CD14-positive monocyte (primary cell): Measurements from ENCODE around the gene AGAP1. TPM values are rescaled to one million over a fixed set of nuclear protein-coding genes. Genes with fewer than 3 reads are reported as not detected.

ENCODE experiments used
- DNase-seq, 3 donors: peaks; one replicate each; pipeline ENCODE4 v3.0.0-alpha.2; 2011 to 2022
- H2AFZ ChIP-seq: 2 replicates; pipeline ENCODE4 v1.6.0; 2012; ENCODE audit warnings: mild to moderate bottlenecking, low read depth, low read length, inconsistent platforms; ENCODE audit not compliant: insufficient read depth, poor library complexity, severe bottlenecking
- H3K27ac ChIP-seq, 2 donors: 1 replicate in 1 of 2; 2 replicates in 1 of 2; pipeline ENCODE4 v1.5.1; 2012 to 2013; ENCODE audit warnings: low read length in 2 of 2, control low read depth in 1 of 2, inconsistent platforms in 1 of 2, low read depth in 1 of 2, mild to moderate bottlenecking in 1 of 2
- H3K27me3 ChIP-seq, 2 donors: one replicate each; pipeline versions ENCODE4 v1.6.0 to v1.6.1; 2011 to 2013; ENCODE audit warnings: low read length in 2 of 2; ENCODE audit not compliant: control insufficient read depth in 2 of 2, insufficient read depth in 2 of 2
- H3K36me3 ChIP-seq, 2 donors: replicated peaks in 1 of 2; 1 replicate in 1 of 2; 2 replicates in 1 of 2; pipeline versions ENCODE4 v1.5.1 to v1.6.1; 2012 to 2013; ENCODE audit warnings: low read length in 2 of 2, control low read depth in 1 of 2, inconsistent platforms in 1 of 2, mild to moderate bottlenecking in 1 of 2; ENCODE audit not compliant: insufficient read depth in 2 of 2, control insufficient read depth in 1 of 2
- H3K4me1 ChIP-seq, 2 donors: 1 replicate in 1 of 2; 2 replicates in 1 of 2; pipeline versions ENCODE4 v1.5.1 to v1.6.1; 2012 to 2013; ENCODE audit warnings: low read length in 2 of 2, control low read depth in 1 of 2, inconsistent platforms in 1 of 2, mild to moderate bottlenecking in 1 of 2, moderate library complexity in 1 of 2; ENCODE audit not compliant: insufficient read depth in 2 of 2, control insufficient read depth in 1 of 2
- H3K4me2 ChIP-seq: replicated peaks from 2 replicates; pipeline ENCODE3; 2012; ENCODE audit warnings: low read length, moderate library complexity, mild to moderate bottlenecking; ENCODE audit not compliant: poor library complexity, severe bottlenecking; ENCODE audit errors: extremely low read depth
- H3K4me3 ChIP-seq, 3 experiments: fragments of 200-600 bp in 1 of 3; sonication (generic) in 1 of 3; replicated peaks in 1 of 3; 1 replicate in 2 of 3; 2 replicates in 1 of 3; pipeline ENCODE4 v1.5.1; 2011 to 2013; ENCODE audit warnings: low read length in 3 of 3, mild to moderate bottlenecking in 3 of 3, control low read depth in 2 of 3, low read depth in 2 of 3, inconsistent platforms in 1 of 3, moderate library complexity in 1 of 3
- H3K79me2 ChIP-seq: 2 replicates; pipeline ENCODE4 v1.6.0; 2012; ENCODE audit warnings: mild to moderate bottlenecking, control low read depth, inconsistent platforms, low read length, moderate library complexity; ENCODE audit not compliant: insufficient read depth
- H3K9ac ChIP-seq: 2 replicates; pipeline ENCODE4 v1.6.0; 2017; ENCODE audit warnings: low read length, mild to moderate bottlenecking; ENCODE audit not compliant: insufficient read depth, poor library complexity, severe bottlenecking
- H3K9me3 ChIP-seq, 2 donors: replicated peaks in 1 of 2; 1 replicate in 1 of 2; 2 replicates in 1 of 2; pipeline versions ENCODE4 v1.5.1 to v1.6.1; 2012 to 2013; ENCODE audit warnings: low read length in 2 of 2, control low read depth in 1 of 2; ENCODE audit not compliant: control insufficient read depth in 1 of 2, insufficient read depth in 1 of 2
- H4K20me1 ChIP-seq: 2 replicates; pipeline ENCODE4 v1.6.0; 2012; ENCODE audit warnings: mild to moderate bottlenecking, low read length, control low read depth, moderate library complexity; ENCODE audit not compliant: insufficient read depth
- H3K27ac Mint-ChIP-seq, 7 donors: one replicate each; pipeline ENCODE4 v1.8.0; 2020; ENCODE audit warnings: mild to moderate bottlenecking in 7 of 7, mixed read lengths in 7 of 7, moderate library complexity in 6 of 7, inconsistent platforms in 2 of 7
- H3K27me3 Mint-ChIP-seq, 3 donors: one replicate each; pipeline ENCODE4 v1.8.0; 2021 to 2022; ENCODE audit warnings: low read depth in 3 of 3, mild to moderate bottlenecking in 3 of 3, mixed read lengths in 3 of 3, moderate library complexity in 3 of 3, inconsistent platforms in 1 of 3
- H3K36me3 Mint-ChIP-seq, 2 donors: one replicate each; pipeline ENCODE4 v1.8.0; 2020; ENCODE audit warnings: mixed read lengths in 2 of 2, inconsistent platforms in 1 of 2, mild to moderate bottlenecking in 1 of 2
- H3K4me1 Mint-ChIP-seq: one replicate; pipeline ENCODE4 v1.8.0; 2020; ENCODE audit warnings: mild to moderate bottlenecking, mixed read lengths
- H3K4me3 Mint-ChIP-seq, 2 donors: one replicate each; pipeline ENCODE4 v1.8.0; 2020; ENCODE audit warnings: mild to moderate bottlenecking in 2 of 2, mixed read lengths in 2 of 2, moderate library complexity in 1 of 2
- H3K9me3 Mint-ChIP-seq, 7 donors: one replicate each; pipeline ENCODE4 v1.8.0; 2020 to 2022; ENCODE audit warnings: mixed read lengths in 7 of 7, mild to moderate bottlenecking in 6 of 7, moderate library complexity in 6 of 7, inconsistent platforms in 2 of 7
- WGBS: methylation state at CpG from one replicate; pipeline ENCODE4 v1.1.5; 2013; ENCODE audit warnings: missing lambda C conversion rate; ENCODE audit not compliant: insufficient coverage; 5-methylcytosine and 5-hydroxymethylcytosine counted together
- intact Hi-C, 2 donors: fragments of 100-400 bp; cut with micrococcal nuclease; formaldehyde crosslinking; loops; one replicate each; pipeline versions ENCODE4 v1.15.0 to v1.15.1; 2023
- polyA plus RNA-seq, 3 donors: library from polyadenylated mRNA; depleted of rRNA in 1 of 3; unstranded in 2 of 3; stranded (reverse) in 1 of 3; fragments of 300-500 nt in 2 of 3; fragments of >200 nt in 1 of 3; fragmentation: Illumina TruSeq in 2 of 3; gene quantifications; 1 replicate in 2 of 3; 2 replicates in 1 of 3; pipeline ENCODE4 v1.2.3, GENCODE V29; 2012 to 2021
- TF ChIP-seq, protein P1 (sequence below): fragments of 200-600 bp; IDR thresholded peaks from one replicate; pipeline ENCODE4 v1.8.0; 2022; ENCODE audit warnings: antibody characterized with exemption, mild to moderate bottlenecking

Gene AGAP1
- polyA plus RNA-seq, 3 donors: 0.12 TPM; not detected in 2

DNA sequence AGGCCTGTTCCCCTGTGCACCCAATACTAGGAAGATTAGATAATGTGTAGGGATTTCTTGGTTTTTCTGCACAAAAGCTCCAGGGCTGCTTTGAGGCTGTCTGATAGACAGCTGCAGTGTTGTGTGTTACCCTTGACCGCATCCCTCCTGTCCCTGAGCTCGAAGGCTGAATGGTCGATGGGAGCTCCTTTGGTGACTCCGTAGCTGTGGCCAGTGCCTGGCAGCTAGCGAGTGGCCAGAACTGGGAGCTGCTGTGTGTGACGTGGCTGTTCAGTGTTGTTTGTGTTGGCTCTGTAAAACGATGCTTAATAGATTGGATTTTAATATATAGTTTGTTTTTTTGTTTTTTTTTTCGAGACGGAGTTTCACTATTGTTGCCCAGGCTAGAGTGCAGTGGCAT, 170.0 kb downstream of the AGAP1 start:
- TF ChIP-seq, protein P1, sequence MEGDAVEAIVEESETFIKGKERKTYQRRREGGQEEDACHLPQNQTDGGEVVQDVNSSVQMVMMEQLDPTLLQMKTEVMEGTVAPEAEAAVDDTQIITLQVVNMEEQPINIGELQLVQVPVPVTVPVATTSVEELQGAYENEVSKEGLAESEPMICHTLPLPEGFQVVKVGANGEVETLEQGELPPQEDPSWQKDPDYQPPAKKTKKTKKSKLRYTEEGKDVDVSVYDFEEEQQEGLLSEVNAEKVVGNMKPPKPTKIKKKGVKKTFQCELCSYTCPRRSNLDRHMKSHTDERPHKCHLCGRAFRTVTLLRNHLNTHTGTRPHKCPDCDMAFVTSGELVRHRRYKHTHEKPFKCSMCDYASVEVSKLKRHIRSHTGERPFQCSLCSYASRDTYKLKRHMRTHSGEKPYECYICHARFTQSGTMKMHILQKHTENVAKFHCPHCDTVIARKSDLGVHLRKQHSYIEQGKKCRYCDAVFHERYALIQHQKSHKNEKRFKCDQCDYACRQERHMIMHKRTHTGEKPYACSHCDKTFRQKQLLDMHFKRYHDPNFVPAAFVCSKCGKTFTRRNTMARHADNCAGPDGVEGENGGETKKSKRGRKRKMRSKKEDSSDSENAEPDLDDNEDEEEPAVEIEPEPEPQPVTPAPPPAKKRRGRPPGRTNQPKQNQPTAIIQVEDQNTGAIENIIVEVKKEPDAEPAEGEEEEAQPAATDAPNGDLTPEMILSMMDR: no peak
- Mint-ChIP-seq H3K9me3 (peaks cover 0 to 3% (median 0%) of the 10 kb centered on the region in 7 donors), H3K27me3 (peaks cover 44 to 63% (median 54%) of the 10 kb centered on the region in 3 donors), H3K4me1 (no peaks in the 10 kb centered on the region), H3K36me3 (no peaks in the 10 kb centered on the region), H3K27ac (no peak overlapping the region), H3K4me3 (peak overlapping the region in 1 of 2 donors; percentile 51)
- WGBS: 91% methylated on average over 5 of the region's 9 CpGs
- no peak overlapping the region for H3K27ac ChIP-seq
- H3K79me2 ChIP-seq: no peaks in the 10 kb centered on the region
- no peaks in the 10 kb centered on the region for H3K36me3 ChIP-seq
- H3K4me1 ChIP-seq: no peaks in the 10 kb centered on the region
- H3K4me3 ChIP-seq: no peak overlapping the region
- no peaks in the 10 kb centered on the region for H4K20me1 ChIP-seq
- DNase-seq: no peak
- H3K9me3 ChIP-seq: peaks cover 0 to 4% of the 10 kb centered on the region in 2 donors
- H3K9ac ChIP-seq: no peak overlapping the region
- H2AFZ ChIP-seq: no peak overlapping the region
- H3K27me3 ChIP-seq: peaks cover 25 to 53% of the 10 kb centered on the region in 2 donors
- intact Hi-C loops: no loop called here
- no peak overlapping the region for H3K4me2 ChIP-seq

DNA sequence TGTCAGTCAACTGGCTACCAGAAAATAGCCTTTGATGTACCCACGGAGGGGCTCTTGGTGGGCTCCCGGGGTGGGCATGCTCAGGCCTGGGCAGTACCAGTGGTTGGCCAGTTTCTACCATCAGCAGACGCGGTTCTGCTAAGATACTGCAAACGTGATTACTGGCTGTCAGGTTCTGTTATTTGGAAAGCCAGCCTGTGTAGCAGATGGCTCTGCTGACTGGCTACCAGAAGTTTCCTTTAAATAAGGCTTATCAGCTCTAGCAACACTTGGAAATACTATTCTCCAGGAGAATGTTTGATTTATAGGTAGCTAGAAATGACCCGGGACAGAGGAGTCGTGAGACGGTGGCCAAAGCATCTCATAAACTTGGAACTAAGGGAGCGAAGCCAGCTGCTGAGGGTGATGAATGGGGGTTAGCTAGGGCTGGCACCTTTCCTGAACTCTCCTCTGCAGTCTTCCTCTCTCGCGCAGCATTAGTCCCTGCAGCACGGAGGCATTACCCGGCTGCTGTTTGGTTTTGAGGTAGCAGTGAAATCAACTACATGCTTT, 171.9 kb downstream of the AGAP1 start:
- H3K9ac ChIP-seq: no peak overlapping the region
- H3K9me3 ChIP-seq: no peaks in the 10 kb centered on the region

More for the DNA sequence above, 171.9 kb downstream of the AGAP1 start:
- intact Hi-C loops: no loop called here
- WGBS: 21% methylated on average over 5 of the region's 13 CpGs
- Histone ChIP-seq H4K20me1 (no peaks in the 10 kb centered on the region), H3K27me3 (peaks cover 28 to 48% of the 10 kb centered on the region in 2 donors), H2AFZ (no peak overlapping the region), H3K27ac (no peak overlapping the region), H3K4me1 (no peaks in the 10 kb centered on the region), H3K4me3 (no peak overlapping the region), H3K36me3 (no peaks in the 10 kb centered on the region), H3K79me2 (no peaks in the 10 kb centered on the region), H3K4me2 (no peak overlapping the region)
- Mint-ChIP-seq H3K27ac (no peak overlapping the region), H3K9me3 (peaks cover 0 to 3% (median 0%) of the 10 kb centered on the region in 7 donors), H3K36me3 (peaks cover 0 to 2% of the 10 kb centered on the region in 2 donors), H3K4me3 (peak overlapping the region in 1 of 2 donors; percentile 32), H3K4me1 (no peaks in the 10 kb centered on the region), H3K27me3 (peaks cover 39 to 53% (median 48%) of the 10 kb centered on the region in 3 donors)
- TF ChIP-seq, protein P1: no peak
- DNase-seq: no peak
